ENCODE measurements around the gene C11orf98. TPM values are rescaled to one million over a fixed set of nuclear protein-coding genes. Genes with fewer than 3 reads are reported as not detected.
A peak's percentile ranks its signal among the peaks of the same experiment; 100 is the strongest.
"Not testable (repeated sequence)": the region's sequence is repeated elsewhere in the genome, so short reads cannot be mapped to it uniquely, and the experiment has no call there.

C11orf98 gene
- total and polyA plus RNA-seq, 5 donors from 2014 or later = 30.5 to 149 (median 127) TPM

DNA sequence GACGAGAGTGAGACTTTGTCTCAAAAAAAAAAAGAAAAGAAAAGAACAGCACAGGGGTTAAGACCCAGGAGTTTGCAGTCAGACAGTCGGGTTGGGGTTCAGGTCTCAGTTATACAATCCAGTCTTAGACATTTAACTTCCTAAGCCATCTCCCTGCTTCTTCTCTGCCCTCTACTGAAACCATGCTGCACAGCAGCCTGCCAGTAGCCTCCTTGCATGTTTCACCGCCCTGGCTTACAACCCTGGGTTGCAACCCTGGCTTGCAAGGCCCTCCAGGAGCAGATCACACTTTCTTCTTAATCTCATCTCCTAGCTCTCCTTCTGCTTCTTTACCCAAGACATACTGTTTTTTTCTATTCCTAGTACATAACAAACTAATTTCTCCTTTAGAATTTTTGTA is 37.3 kb downstream of the C11orf98 start:
- no peak for DNase-seq
- H3K27ac Mint-ChIP-seq = peak overlapping the region in 1 of 3 donors; percentile 90
- no peaks in the 10 kb centered on the region for H3K4me1 ChIP-seq (ENCODE audit: control insufficient read depth, insufficient read depth, low read length, poor library complexity, severe bottlenecking)
- no peaks in the 10 kb centered on the region for H3K9me3 ChIP-seq (ENCODE audit: control insufficient read depth in 2 of 2, low read length in 2 of 2)
- no peaks in the 10 kb centered on the region for H3K27me3 ChIP-seq (ENCODE audit: control insufficient read depth, insufficient read depth, low read length)
- peaks cover 0 to 7% (median 6%) of the 10 kb centered on the region in 4 donors for H3K4me1 Mint-ChIP-seq
- H3K36me3 Mint-ChIP-seq = peaks cover 49% of the 10 kb centered on the region
- H3K4me3 ChIP-seq (ENCODE audit: low read depth, low read length) = no peak overlapping the region
- ATAC-seq (ENCODE audit: low read depth in 2 of 2) = no peak
- no peaks in the 10 kb centered on the region for H3K9me3 Mint-ChIP-seq
- H3K4me3 Mint-ChIP-seq = peak overlapping the region in 2 of 4 donors; percentile 40 to 51
- no peak overlapping the region for H3K27ac ChIP-seq (ENCODE audit: insufficient read depth, low read length, poor library complexity, severe bottlenecking)
- peaks cover 72% of the 10 kb centered on the region for H3K36me3 ChIP-seq (ENCODE audit: control insufficient read depth, insufficient read depth, low read length)
- H3K27me3 Mint-ChIP-seq = no peaks in the 10 kb centered on the region

- peaks cover 26% of the 10 kb centered on the region for H3K36me3 ChIP-seq (ENCODE audit: control insufficient read depth, insufficient read depth, low read length)
- Mint-ChIP-seq H3K9me3 (no peaks in the 10 kb centered on the region), H3K27ac (peak overlapping the region; percentile 96 to 99 (median 99)), H3K27me3 (no peaks in the 10 kb centered on the region), H3K36me3 (peaks cover 24% of the 10 kb centered on the region), H3K4me3 (peak overlapping the region; percentile 92 to 95 (median 95)), H3K4me1 (peaks cover 7 to 28% (median 16%) of the 10 kb centered on the region in 4 donors)
- H3K27me3 ChIP-seq (ENCODE audit: control insufficient read depth, insufficient read depth, low read length) = no peaks in the 10 kb centered on the region
- no peak for ATAC-seq (ENCODE audit: low read depth in 2 of 2)
- H3K27ac ChIP-seq (ENCODE audit: insufficient read depth, low read length, poor library complexity, severe bottlenecking) = peak overlapping the region; percentile 96
- H3K9me3 ChIP-seq (ENCODE audit: control insufficient read depth in 2 of 2, low read length in 2 of 2) = no peaks in the 10 kb centered on the region
- peaks cover 22% of the 10 kb centered on the region for H3K4me1 ChIP-seq (ENCODE audit: control insufficient read depth, insufficient read depth, low read length, poor library complexity, severe bottlenecking)
- H3K4me3 ChIP-seq (ENCODE audit: low read depth, low read length) = peak overlapping the region; percentile 10
- no peak for DNase-seq
Observed at GRCh38 chr11:62622476-62623089, 42.4 kb downstream of the C11orf98 start.

GRCh38 chr11:62621567-62622470 is 43.2 kb downstream of the C11orf98 start, which contains the start of gene B3GAT3:
Gene B3GAT3 (minus strand): TSS chr11:62621986. CDS start chr11:62621947, 39 bp downstream.
- Mint-ChIP-seq H3K36me3 (peaks cover 20% of the 10 kb centered on the region), H3K27ac (peak within 1 kb of the TSS; percentile 96 to 99 (median 99)), H3K4me3 (peak within 1 kb of the TSS; percentile 95 to 99 (median 96)), H3K27me3 (no peaks in the 10 kb centered on the region), H3K9me3 (no peaks in the 10 kb centered on the region), H3K4me1 (peaks cover 7 to 31% (median 16%) of the 10 kb centered on the region in 4 donors)
- H3K27ac ChIP-seq (ENCODE audit: insufficient read depth, low read length, poor library complexity, severe bottlenecking) = peak within 1 kb of the TSS; percentile 96
- H3K27me3 ChIP-seq (ENCODE audit: control insufficient read depth, insufficient read depth, low read length) = no peaks in the 10 kb centered on the region
- peaks cover 22% of the 10 kb centered on the region for H3K4me1 ChIP-seq (ENCODE audit: control insufficient read depth, insufficient read depth, low read length, poor library complexity, severe bottlenecking)
- peak within 1 kb of the TSS; percentile 85 for H3K4me3 ChIP-seq (ENCODE audit: low read depth, low read length)
- H3K9me3 ChIP-seq (ENCODE audit: control insufficient read depth in 2 of 2, low read length in 2 of 2) = no peaks in the 10 kb centered on the region
- peak; percentile 96 to 99 (median 97) for DNase-seq
- peaks cover 18% of the 10 kb centered on the region for H3K36me3 ChIP-seq (ENCODE audit: control insufficient read depth, insufficient read depth, low read length)
- peak; percentile 82 to 84 for ATAC-seq (ENCODE audit: low read depth in 2 of 2)

GRCh38 chr11:62621027-62621566 is 43.9 kb downstream of the C11orf98 start:
- H3K36me3 ChIP-seq (ENCODE audit: control insufficient read depth, insufficient read depth, low read length) = peaks cover 11% of the 10 kb centered on the region
- peaks cover 18% of the 10 kb centered on the region for H3K36me3 Mint-ChIP-seq

GRCh38 chr11:62616957-62617356 is 48.1 kb downstream of the C11orf98 start:
- not testable (repeated sequence) for H3K27me3 Mint-ChIP-seq; H3K36me3 Mint-ChIP-seq; H3K9me3 Mint-ChIP-seq; H3K27ac ChIP-seq (ENCODE audit: insufficient read depth, low read length, poor library complexity, severe bottlenecking); DNase-seq; ATAC-seq (ENCODE audit: low read depth in 2 of 2); H3K36me3 ChIP-seq (ENCODE audit: control insufficient read depth, insufficient read depth, low read length); H3K27me3 ChIP-seq (ENCODE audit: control insufficient read depth, insufficient read depth, low read length); H3K4me3 ChIP-seq (ENCODE audit: low read depth, low read length); H3K9me3 ChIP-seq (ENCODE audit: control insufficient read depth in 2 of 2, low read length in 2 of 2)
- Mint-ChIP-seq H3K4me3 (peak overlapping the region in 1 of 4 donors; percentile 47), H3K4me1 (peaks cover 7 to 48% (median 25%) of the 10 kb centered on the region in 4 donors), H3K27ac (peak overlapping the region in 1 of 3 donors; percentile 69)
- peaks cover 31% of the 10 kb centered on the region for H3K4me1 ChIP-seq (ENCODE audit: control insufficient read depth, insufficient read depth, low read length, poor library complexity, severe bottlenecking)

More at GRCh38 chr11:62621027-62621566, 43.9 kb downstream of the C11orf98 start:
- ATAC-seq (ENCODE audit: low read depth in 2 of 2) (no peak), DNase-seq (no peak)
- H3K27ac Mint-ChIP-seq = peak overlapping the region; percentile 90 to 96 (median 96)
- Histone ChIP-seq H3K9me3 (ENCODE audit: control insufficient read depth in 2 of 2, low read length in 2 of 2) (no peaks in the 10 kb centered on the region), H3K4me1 (ENCODE audit: control insufficient read depth, insufficient read depth, low read length, poor library complexity, severe bottlenecking) (peaks cover 22% of the 10 kb centered on the region), H3K27ac (ENCODE audit: insufficient read depth, low read length, poor library complexity, severe bottlenecking) (peak overlapping the region; percentile 96), H3K27me3 (ENCODE audit: control insufficient read depth, insufficient read depth, low read length) (no peaks in the 10 kb centered on the region), H3K4me3 (ENCODE audit: low read depth, low read length) (peak overlapping the region; percentile 85)
- peaks cover 7 to 31% (median 18%) of the 10 kb centered on the region in 4 donors for H3K4me1 Mint-ChIP-seq
- no peaks in the 10 kb centered on the region for H3K9me3 Mint-ChIP-seq
- H3K4me3 Mint-ChIP-seq = peak overlapping the region; percentile 93 to 99 (median 96)
- H3K27me3 Mint-ChIP-seq = no peaks in the 10 kb centered on the region

DNA sequence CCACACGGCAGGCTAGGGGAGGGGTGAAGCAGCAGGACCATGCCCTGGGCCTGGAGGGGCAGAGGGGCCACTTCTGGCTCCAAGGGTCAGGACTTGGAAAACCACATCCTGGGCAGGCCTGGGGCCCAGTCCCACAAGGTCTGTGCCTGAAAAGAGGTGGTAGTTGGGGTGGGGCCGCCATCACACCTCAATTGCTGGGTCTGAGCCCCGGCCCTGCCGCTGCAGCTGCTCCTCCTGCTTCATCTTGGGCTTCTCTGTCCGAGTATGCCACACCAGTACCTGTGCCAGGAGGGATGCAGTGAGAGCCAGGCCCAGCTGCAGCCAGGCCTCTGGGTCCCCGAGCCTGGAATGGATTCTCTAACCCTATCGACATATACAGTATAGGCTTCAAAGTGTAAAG is 49.5 kb downstream of the C11orf98 start:
- H3K4me1 Mint-ChIP-seq = peaks cover 0 to 49% (median 19%) of the 10 kb centered on the region in 4 donors
- H3K27me3 Mint-ChIP-seq = no peaks in the 10 kb centered on the region
- no peak overlapping the region for H3K4me3 ChIP-seq (ENCODE audit: low read depth, low read length)
- no peak overlapping the region for H3K27ac ChIP-seq (ENCODE audit: insufficient read depth, low read length, poor library complexity, severe bottlenecking)
- no peak overlapping the region for H3K27ac Mint-ChIP-seq
- H3K9me3 ChIP-seq (ENCODE audit: control insufficient read depth in 2 of 2, low read length in 2 of 2) = no peaks in the 10 kb centered on the region
- no peaks in the 10 kb centered on the region for H3K27me3 ChIP-seq (ENCODE audit: control insufficient read depth, insufficient read depth, low read length)
- peaks cover 10% of the 10 kb centered on the region for H3K36me3 Mint-ChIP-seq
- peaks cover 34% of the 10 kb centered on the region for H3K4me1 ChIP-seq (ENCODE audit: control insufficient read depth, insufficient read depth, low read length, poor library complexity, severe bottlenecking)
- H3K36me3 ChIP-seq (ENCODE audit: control insufficient read depth, insufficient read depth, low read length) = no peaks in the 10 kb centered on the region
- ATAC-seq (ENCODE audit: low read depth in 2 of 2) (no peak), DNase-seq (no peak)
- H3K9me3 Mint-ChIP-seq = no peaks in the 10 kb centered on the region
- H3K4me3 Mint-ChIP-seq = no peak overlapping the region

DNA sequence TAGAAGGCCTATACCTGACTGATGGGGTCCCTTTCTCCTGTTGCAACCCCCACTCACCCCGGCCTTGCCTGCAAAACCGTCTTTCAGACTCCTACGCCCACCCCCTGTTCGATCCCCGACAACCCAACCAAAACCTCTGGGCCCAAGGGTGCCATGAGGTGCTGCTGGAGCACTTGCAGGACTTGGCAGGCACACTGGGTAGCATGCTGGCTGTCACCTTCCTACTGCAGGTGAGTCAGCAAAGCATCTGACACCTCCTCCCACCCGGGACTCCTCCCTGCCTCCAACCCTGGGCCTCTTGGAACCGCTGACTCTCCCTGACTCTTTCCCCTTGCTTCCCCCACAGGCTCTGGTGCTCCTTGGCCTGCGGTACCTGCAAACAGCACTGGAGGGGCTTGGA is 50.7 kb downstream of the C11orf98 start:
- no peaks in the 10 kb centered on the region for H3K27me3 Mint-ChIP-seq
- Histone ChIP-seq H3K27ac (ENCODE audit: insufficient read depth, low read length, poor library complexity, severe bottlenecking) (no peak overlapping the region), H3K36me3 (ENCODE audit: control insufficient read depth, insufficient read depth, low read length) (peaks cover 3% of the 10 kb centered on the region), H3K9me3 (ENCODE audit: control insufficient read depth in 2 of 2, low read length in 2 of 2) (no peaks in the 10 kb centered on the region), H3K4me1 (ENCODE audit: control insufficient read depth, insufficient read depth, low read length, poor library complexity, severe bottlenecking) (peaks cover 31% of the 10 kb centered on the region), H3K4me3 (ENCODE audit: low read depth, low read length) (no peak overlapping the region), H3K27me3 (ENCODE audit: control insufficient read depth, insufficient read depth, low read length) (no peaks in the 10 kb centered on the region)
- H3K9me3 Mint-ChIP-seq = no peaks in the 10 kb centered on the region
- ATAC-seq (ENCODE audit: low read depth in 2 of 2) (no peak), DNase-seq (no peak)
- H3K36me3 Mint-ChIP-seq = peaks cover 14% of the 10 kb centered on the region
- H3K4me1 Mint-ChIP-seq = peaks cover 0 to 50% (median 22%) of the 10 kb centered on the region in 4 donors
- H3K4me3 Mint-ChIP-seq = peak overlapping the region; percentile 75 to 93 (median 82)
- peak overlapping the region; percentile 61 to 94 (median 87) for H3K27ac Mint-ChIP-seq

Data from CD4-positive, CD25-positive, alpha-beta regulatory T cell (primary cell).